HG03103 (cell line): ENCODE results near the gene SLC38A8.
A peak's percentile ranks its signal among the peaks of the same experiment; 100 is the strongest.

ENCODE experiments used
- ATAC-seq: cut with Tn5 transposase; IDR thresholded peaks from one replicate; pipeline ENCODE4 v1.9.1; 2021; ENCODE audit warnings: low read depth; ENCODE audit not compliant: unreplicated experiment

The SLC38A8 gene

GRCh38 chr16:84033251-84034195, 9.1 kb downstream of the SLC38A8 start:
- no peak for ATAC-seq

DNA sequence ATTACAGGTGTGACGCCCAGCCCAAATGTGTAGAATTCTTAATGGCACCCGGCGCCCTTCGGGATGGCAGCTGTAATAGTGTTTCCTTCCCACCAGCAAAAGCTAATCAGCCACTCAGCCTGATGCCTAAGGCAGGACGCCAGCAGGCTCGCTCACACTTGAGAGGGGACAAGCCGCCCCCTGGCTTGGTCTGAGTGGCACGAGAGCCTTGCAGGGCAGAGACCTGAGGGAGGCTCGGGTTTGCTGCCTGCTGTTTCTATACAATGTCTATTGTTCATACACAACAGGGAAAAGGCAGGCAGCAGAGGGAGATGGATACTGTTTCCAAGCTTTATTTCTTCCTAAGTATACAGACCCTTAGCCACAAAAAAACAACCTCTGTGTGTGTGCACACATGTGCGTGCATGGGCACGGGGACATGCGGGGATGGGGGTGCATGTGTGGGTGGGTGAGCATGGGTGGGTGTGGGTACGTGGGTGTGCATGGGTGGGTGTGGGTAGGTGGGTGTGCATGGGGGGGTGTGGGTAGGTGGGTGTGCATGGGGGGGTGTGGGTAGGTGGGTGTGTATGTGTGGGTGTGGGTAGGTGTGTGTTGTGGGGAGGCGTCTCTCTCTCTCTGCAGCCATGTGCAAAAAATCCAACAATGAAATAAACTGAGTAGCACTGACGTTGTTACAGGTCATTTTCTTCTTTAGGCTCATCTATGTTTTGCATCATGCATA, 10.0 kb downstream of the SLC38A8 start:
- no peak for ATAC-seq

DNA sequence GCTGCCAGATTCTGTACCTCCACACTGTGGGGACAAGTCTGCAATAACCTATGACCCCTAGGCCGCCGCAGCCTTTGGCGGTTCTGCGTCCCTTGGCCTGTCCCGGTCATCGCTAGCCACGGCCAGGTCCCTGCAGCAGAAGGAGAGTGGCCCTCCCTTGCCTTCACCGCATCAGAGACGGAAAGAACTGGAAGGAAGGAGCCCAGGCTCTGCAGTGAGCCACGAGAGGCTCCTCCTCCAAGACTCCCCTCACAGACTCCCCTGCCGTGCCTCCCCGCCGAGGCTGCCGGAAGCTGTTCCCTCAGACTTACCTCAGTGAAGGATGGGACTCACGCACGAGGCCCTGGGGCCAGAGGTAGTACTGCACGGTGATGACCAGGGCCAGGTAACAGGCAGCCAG, 11.0 kb downstream of the SLC38A8 start:
- ATAC-seq = no peak

DNA sequence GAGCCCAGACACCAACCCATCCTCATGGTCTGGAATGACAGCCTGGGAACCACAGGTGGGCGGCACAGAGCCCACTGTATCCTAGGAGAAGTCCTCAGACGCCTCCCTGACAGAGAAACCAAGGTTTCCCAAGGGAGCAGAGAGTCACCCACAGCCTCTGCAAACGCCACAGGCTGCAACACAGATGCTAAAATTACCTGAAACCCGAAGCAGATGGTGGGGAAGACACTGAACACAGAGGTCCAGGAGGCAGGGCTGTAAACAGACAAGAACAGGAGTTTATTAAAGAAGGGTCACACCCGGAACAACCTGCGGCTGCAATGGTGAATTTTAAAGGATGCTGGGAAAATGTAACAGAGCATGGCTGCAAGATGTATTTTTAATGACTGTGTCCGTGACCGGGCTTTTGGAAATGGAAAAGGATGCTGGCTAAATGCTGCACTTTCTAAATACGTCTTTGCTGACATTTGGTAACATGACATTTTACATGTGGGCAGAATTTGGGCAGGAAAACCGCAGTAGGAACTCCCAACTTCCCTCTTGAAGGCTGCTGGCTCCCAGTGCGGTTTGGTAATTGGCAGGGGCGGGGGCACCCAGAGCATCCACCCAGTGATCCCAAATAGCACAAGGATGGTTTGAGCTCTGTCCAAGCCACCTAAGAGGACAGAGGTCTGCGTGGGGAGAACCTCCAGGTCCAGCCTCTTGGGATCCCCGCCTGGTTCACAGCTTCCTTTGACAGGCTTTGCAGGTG, 13.1 kb downstream of the SLC38A8 start:
- no peak for ATAC-seq

DNA sequence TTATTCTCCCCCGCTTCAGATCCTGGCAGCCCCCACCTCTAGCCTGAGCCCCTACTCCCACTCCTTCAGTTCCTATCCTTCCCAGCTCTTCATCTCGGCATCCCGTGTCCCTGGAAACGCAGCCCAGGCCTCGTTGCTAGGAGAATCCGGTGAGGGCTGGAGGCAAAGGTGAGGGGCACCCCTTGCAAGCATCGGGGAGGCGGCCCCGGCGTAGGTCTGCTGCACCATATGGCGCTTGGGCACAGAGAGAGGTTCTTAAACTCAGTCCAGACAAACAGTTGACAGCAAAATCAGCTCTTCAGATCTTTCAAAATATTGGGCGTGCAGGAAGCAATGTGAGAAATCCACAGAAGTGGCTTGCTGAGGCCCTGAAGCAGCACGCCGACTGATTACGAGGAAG, 15.0 kb downstream of the SLC38A8 start:
- ATAC-seq = no peak

DNA sequence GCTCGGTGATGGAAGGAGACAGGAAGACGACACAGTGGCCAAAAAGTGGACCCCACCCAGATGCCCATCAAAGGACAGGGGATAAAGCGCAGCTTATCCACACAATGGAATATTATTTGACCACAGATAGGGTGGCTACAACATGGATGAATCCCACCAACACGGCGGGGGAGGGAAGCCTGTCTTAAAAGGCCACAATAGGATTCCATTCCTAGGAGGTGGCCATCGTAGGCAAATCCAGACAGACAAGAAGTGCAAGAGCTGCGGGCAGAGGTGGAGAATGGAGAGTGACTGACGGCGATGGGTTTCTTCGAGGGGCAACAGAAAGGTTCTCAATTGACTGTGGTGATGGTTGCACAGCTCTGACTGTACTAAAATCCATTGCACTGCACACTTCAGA, 16.0 kb downstream of the SLC38A8 start:
- ATAC-seq = no peak

- ATAC-seq = no peak
Observed at GRCh38 chr16:84024854-84025253, 17.7 kb downstream of the SLC38A8 start.

- no peak for ATAC-seq
Observed at GRCh38 chr16:84022644-84023043, 20.0 kb downstream of the SLC38A8 start.

- no peak for ATAC-seq
Observed at GRCh38 chr16:84021488-84021887, 21.1 kb downstream of the SLC38A8 start.

- ATAC-seq = no peak
Observed at GRCh38 chr16:84020353-84020752, 22.2 kb downstream of the SLC38A8 start.

DNA sequence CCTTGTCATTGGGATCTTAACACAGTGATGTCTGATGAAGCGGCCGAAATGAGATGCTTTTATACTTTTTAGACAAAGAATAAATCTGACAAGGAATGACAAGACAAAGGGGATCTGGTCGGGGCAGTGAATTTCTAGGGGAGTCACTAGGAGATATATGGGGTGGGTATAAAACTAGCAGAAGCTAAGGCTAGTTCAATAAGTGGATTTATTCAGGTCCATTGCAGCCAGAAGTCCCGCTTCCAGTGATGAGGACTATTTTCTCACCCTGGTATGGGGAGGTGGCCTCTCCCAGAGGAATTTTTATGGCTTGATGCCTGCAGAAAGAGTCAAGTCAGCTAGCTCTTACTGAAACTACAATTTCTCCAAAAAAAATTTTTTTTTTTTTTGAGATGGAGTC, 23.9 kb downstream of the SLC38A8 start:
- ATAC-seq = no peak

- ATAC-seq = no peak
Observed at GRCh38 chr16:84016477-84016876, 26.1 kb downstream of the SLC38A8 start.

GRCh38 chr16:84015399-84015798, 27.2 kb downstream of the SLC38A8 start:
- no peak for ATAC-seq

- ATAC-seq = no peak
Observed at GRCh38 chr16:84014570-84015327, 27.8 kb downstream of the SLC38A8 start.

GRCh38 chr16:84013787-84014569, 28.6 kb downstream of the SLC38A8 start:
- peak; percentile 74 for ATAC-seq

GRCh38 chr16:84009282-84009681, 33.3 kb downstream of the SLC38A8 start:
- no peak for ATAC-seq

GRCh38 chr16:84007965-84008364, 34.6 kb downstream of the SLC38A8 start:
- no peak for ATAC-seq

DNA sequence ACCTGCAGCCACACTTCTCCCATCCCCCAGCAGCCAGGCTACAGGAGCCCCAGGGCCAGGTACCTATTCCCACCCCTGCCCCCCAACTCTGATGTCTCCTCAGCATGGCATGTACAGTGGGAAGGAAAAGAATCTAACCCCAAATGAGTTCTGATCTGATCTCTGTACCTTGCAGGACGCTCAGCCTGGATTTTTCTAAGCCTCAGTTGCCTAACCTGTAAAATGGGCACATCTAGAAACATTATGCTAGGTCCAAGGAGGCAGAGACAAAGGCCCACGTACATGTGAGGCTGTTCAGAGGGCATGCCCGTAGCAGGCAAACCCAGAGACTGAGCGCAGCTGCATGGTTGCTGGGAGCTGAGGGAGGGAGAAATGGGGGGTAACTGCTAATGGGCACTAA, 35.1 kb downstream of the SLC38A8 start:
- no peak for ATAC-seq

DNA sequence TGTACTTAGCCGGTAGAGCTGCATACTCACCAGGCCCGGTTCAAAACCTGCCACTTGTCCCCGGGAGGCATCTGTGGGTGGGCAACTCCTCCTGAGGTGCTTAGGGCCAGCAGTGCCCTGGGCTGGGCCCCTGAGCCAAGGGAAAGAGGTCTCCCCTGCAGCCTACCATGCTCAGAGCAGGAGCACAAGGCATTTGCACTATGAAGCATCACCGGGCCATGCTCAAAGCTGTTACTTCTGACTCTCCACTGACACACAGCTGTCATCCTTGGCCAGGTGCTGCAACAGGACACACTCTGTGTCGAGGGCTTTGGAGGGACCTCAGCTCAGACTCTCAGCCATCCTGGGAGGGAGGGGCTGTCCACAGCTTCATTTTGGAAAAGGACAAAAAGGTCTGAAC, 37.2 kb downstream of the SLC38A8 start:
- ATAC-seq = no peak

GRCh38 chr16:84004442-84004841, 38.2 kb downstream of the SLC38A8 start:
- ATAC-seq = no peak
